GM12875 (cell line): ENCODE results near the gene FGF18.
"Not testable (repeated sequence)": the region's sequence is repeated elsewhere in the genome, so short reads cannot be mapped to it uniquely, and the experiment has no call there.

ENCODE experiments used
- H3K4me3 ChIP-seq: one replicate; pipeline ENCODE4 v1.5.1; 2011; ENCODE audit warnings: low read depth, low read length, control low read depth
- CTCF ChIP-seq: IDR thresholded peaks from 2 replicates; pipeline ENCODE4 v1.5.1; 2011; ENCODE audit warnings: low read depth, mild to moderate bottlenecking, control low read depth, inconsistent platforms, low read length, moderate library complexity, borderline replicate concordance; ENCODE audit not compliant: insufficient read depth

FGF18 gene

DNA sequence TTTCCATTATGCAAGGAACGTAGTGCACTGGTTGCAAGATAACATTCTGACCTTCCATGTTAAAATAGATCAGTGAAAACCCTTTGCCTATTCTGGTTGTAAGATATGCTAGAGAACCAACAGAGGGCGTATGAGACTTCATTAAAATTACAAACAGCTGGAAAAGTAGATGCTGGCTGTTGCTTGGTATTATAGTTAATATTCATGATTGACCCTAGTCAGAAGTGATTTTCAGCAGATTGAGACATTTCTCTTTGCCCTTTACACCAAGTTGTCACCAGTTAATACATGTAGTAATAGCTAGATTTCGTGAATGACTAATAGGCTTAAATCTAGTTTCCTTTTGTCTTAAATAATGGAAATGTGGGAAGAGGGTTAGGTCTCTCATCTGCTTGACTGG is 13.8 kb upstream of the FGF18 start:
- H3K4me3 ChIP-seq: no peak overlapping the region
- peak; percentile 31; the same call in 1 of the 2 replicates for TF ChIP-seq CTCF

DNA sequence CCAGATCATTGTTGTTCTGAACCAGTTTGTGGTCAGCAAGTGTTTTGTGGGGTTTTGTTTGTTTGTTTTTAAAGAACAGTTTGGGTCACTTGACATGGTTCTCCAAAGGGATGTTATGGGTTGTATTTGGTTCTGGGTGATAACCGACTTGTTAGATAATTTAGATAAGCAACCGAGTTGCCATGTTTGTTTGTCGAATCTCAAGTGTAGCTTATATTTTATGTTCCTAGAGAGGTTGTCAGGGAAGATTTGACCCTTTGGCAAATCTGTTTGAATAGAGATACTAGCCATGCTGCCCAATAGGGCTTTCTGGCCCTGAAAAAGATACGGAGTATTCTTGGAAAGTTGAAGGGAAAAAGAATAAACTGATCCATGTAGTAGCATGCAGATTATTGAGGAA is 12.2 kb upstream of the FGF18 start:
- no peak overlapping the region for H3K4me3 ChIP-seq
- TF ChIP-seq CTCF: no peak

GRCh38 chr5:171409164-171410136 is 10.0 kb upstream of the FGF18 start:
- no peak overlapping the region for H3K4me3 ChIP-seq
- TF ChIP-seq CTCF: no peak

- no peak overlapping the region for H3K4me3 ChIP-seq
- TF ChIP-seq CTCF: no peak
These were observed 9.3 kb upstream of the FGF18 start for GRCh38 chr5:171410181-171410580.

DNA sequence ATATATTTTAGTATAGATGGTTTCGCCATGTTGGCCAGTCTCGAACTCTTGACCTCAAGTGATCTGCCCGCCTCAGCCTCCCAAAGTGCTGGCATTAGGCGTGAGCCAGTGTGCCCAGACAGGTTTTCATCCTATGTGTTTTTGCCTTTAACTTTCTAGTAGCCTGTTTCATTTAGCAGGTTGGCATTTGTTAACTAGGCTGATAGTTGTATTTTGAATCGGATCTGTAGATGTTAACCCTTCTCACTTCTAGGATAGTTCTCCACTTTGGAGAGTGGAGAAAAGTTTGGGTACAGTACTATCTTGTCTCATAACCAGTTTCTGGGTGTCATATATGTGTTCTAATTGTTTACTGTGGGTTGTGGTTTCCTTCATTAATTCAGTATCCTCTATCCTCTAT is 7.3 kb upstream of the FGF18 start:
- no peak for TF ChIP-seq CTCF
- no peak overlapping the region for H3K4me3 ChIP-seq

- no peak overlapping the region for H3K4me3 ChIP-seq
- no peak for TF ChIP-seq CTCF
These were observed 6.1 kb upstream of the FGF18 start for GRCh38 chr5:171413153-171413910.

DNA sequence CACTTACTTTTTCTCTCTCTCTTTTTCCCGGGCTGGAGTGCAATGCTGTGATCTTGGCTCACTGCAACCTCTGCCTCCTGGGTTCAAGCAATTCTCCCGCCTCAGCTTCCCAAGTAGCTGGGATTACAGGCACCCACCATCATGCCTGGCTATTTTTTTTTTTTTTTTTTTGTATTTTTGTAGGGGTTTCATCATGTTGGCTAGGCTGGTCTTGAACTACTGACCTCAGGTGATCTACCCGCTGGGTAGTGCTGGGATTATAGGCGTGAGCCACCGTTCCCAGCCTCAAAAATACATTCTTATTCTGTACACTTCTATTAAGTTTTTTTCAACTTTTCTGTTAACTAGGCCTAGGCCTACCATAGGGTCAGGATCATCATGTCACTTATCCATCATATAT is 5.5 kb upstream of the FGF18 start:
- H3K4me3 ChIP-seq: not testable (repeated sequence)
